A549 (cell line): ENCODE results near the gene HAPLN2.

Source experiments
- BHLHE40 ChIP-seq: IDR thresholded peaks from 2 replicates; pipeline ENCODE4 v1.6.1; 2012; ENCODE audit warnings: low read depth, low read length, inconsistent platforms
- CEBPB ChIP-seq, 2 experiments: fragments of >200 bp in 1 of 2; sonication (Bioruptor Twin) in 1 of 2; formaldehyde crosslinking in 1 of 2; IDR thresholded peaks; 2 replicates each; pipeline ENCODE4 v1.6.1; 2012 to 2016
- CHD2 ChIP-seq: fragments of 150-350 bp; IDR thresholded peaks from 2 replicates; pipeline ENCODE4 v1.6.1; 2014; ENCODE audit warnings: low read length; ENCODE audit not compliant: partially characterized antibody
- CHD4 ChIP-seq: fragments of 200-600 bp; sonication (generic); IDR thresholded peaks from 2 replicates; pipeline ENCODE4 v1.6.1; 2016; ENCODE audit warnings: antibody characterized with exemption, mild to moderate bottlenecking, borderline replicate concordance
- EP300 ChIP-seq, 2 experiments: fragments of >200 bp; sonication (Bioruptor Twin); formaldehyde crosslinking; IDR thresholded peaks; 2 replicates in 1 of 2; 3 replicates in 1 of 2; pipeline ENCODE4 v1.6.1; 2016 to 2017
- MYC ChIP-seq: IDR thresholded peaks from 2 replicates; pipeline ENCODE4 v1.6.1; 2012; ENCODE audit warnings: mild to moderate bottlenecking, inconsistent platforms, low read length, improper control_type of control experiment, borderline replicate concordance
- POLR2A ChIP-seq: IDR thresholded peaks from 2 replicates; pipeline ENCODE4 v1.6.1; 2012; ENCODE audit warnings: mild to moderate bottlenecking, low read length
- RAD21 ChIP-seq, 2 experiments: fragments of >200 bp in 1 of 2; sonication (Bioruptor Twin) in 1 of 2; formaldehyde crosslinking in 1 of 2; IDR thresholded peaks in 1 of 2; conservative IDR thresholded peaks in 1 of 2; 2 replicates in 1 of 2; 3 replicates in 1 of 2; pipeline ENCODE4 v1.6.1; 2012 to 2018; ENCODE audit warnings: inconsistent platforms in 1 of 2
- RFX5 ChIP-seq: fragments of 450-650 bp; IDR thresholded peaks from 2 replicates; pipeline ENCODE4 v1.7.1; 2014; ENCODE audit warnings: antibody characterized with exemption, mild to moderate bottlenecking, moderate library complexity
- SMC3 ChIP-seq: fragments of >200 bp; sonication (Bioruptor Twin); formaldehyde crosslinking; IDR thresholded peaks from 3 replicates; pipeline ENCODE4 v1.6.1; 2018; ENCODE audit warnings: inconsistent platforms
- TF ChIP-seq, protein P1 (sequence below): fragments of >200 bp; sonication (Bioruptor Twin); formaldehyde crosslinking; IDR thresholded peaks from 3 replicates; pipeline ENCODE4 v1.5.1; 2016
- TF ChIP-seq, protein P2 (sequence below): IDR thresholded peaks from 2 replicates; pipeline ENCODE4 v1.6.1; 2012
- TF ChIP-seq, protein P3 (sequence below): fragments of 450-650 bp; IDR thresholded peaks from 2 replicates; pipeline ENCODE4 v1.6.1; 2014; ENCODE audit warnings: antibody characterized with exemption
- TF ChIP-seq, protein P4 (sequence below): fragments of 250-450 bp; sonication (Bioruptor Pico); IDR thresholded peaks from 2 replicates; pipeline ENCODE4 v1.5.0; 2021; ENCODE audit warnings: mild to moderate bottlenecking, moderate library complexity, borderline replicate concordance

DNA sequence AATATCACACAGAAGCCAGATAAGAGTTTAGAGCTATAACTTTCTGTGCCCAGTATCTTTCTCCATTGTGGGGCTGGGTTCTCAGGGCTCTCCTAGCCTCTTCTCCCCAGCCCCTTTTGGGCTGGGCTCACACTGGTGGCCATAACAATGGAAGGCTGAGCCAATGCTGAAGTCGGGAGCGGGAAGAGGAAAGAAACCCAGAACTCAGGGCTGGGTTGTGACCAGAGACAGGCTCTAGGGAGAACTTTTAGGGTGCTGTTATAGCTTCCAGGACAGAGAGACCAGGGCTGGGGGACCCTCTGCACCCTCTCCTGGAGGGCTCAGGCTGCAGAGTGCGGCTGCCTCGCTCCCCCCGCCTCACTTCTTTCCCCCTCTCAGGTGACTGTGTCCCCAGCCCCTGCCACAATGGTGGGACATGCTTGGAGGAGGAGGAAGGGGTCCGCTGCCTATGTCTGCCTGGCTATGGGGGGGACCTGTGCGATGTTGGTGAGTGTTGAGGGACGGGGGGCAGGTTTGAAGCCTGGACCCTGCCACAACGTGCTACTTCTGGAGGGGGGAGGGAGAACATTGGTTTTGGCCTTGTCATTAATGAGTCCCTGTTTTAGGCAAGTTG lies 36.8 kb downstream of the HAPLN2 start:
- TF ChIP-seq, protein P1, sequence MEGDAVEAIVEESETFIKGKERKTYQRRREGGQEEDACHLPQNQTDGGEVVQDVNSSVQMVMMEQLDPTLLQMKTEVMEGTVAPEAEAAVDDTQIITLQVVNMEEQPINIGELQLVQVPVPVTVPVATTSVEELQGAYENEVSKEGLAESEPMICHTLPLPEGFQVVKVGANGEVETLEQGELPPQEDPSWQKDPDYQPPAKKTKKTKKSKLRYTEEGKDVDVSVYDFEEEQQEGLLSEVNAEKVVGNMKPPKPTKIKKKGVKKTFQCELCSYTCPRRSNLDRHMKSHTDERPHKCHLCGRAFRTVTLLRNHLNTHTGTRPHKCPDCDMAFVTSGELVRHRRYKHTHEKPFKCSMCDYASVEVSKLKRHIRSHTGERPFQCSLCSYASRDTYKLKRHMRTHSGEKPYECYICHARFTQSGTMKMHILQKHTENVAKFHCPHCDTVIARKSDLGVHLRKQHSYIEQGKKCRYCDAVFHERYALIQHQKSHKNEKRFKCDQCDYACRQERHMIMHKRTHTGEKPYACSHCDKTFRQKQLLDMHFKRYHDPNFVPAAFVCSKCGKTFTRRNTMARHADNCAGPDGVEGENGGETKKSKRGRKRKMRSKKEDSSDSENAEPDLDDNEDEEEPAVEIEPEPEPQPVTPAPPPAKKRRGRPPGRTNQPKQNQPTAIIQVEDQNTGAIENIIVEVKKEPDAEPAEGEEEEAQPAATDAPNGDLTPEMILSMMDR = no peak
- no peak for TF ChIP-seq EP300 (IDR thresholded peaks at IDR 0.05)
- TF ChIP-seq SMC3 = no peak
- no peak for TF ChIP-seq CEBPB (IDR thresholded peaks at IDR 0.05)
- no peak for TF ChIP-seq BHLHE40
- TF ChIP-seq RFX5 = no peak
- no peak for TF ChIP-seq POLR2A
- TF ChIP-seq, protein P2, sequence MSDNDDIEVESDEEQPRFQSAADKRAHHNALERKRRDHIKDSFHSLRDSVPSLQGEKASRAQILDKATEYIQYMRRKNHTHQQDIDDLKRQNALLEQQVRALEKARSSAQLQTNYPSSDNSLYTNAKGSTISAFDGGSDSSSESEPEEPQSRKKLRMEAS = no peak
- TF ChIP-seq CHD2 = no peak
- no peak for TF ChIP-seq CHD4
- no peak for TF ChIP-seq MYC
- no peak for TF ChIP-seq RAD21 (conservative IDR thresholded peaks at IDR 0.05 in 1 of 2, IDR thresholded peaks at IDR 0.05 in 1 of 2)
- TF ChIP-seq, protein P3, sequence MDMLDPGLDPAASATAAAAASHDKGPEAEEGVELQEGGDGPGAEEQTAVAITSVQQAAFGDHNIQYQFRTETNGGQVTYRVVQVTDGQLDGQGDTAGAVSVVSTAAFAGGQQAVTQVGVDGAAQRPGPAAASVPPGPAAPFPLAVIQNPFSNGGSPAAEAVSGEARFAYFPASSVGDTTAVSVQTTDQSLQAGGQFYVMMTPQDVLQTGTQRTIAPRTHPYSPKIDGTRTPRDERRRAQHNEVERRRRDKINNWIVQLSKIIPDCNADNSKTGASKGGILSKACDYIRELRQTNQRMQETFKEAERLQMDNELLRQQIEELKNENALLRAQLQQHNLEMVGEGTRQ = no peak
- TF ChIP-seq, protein P4, sequence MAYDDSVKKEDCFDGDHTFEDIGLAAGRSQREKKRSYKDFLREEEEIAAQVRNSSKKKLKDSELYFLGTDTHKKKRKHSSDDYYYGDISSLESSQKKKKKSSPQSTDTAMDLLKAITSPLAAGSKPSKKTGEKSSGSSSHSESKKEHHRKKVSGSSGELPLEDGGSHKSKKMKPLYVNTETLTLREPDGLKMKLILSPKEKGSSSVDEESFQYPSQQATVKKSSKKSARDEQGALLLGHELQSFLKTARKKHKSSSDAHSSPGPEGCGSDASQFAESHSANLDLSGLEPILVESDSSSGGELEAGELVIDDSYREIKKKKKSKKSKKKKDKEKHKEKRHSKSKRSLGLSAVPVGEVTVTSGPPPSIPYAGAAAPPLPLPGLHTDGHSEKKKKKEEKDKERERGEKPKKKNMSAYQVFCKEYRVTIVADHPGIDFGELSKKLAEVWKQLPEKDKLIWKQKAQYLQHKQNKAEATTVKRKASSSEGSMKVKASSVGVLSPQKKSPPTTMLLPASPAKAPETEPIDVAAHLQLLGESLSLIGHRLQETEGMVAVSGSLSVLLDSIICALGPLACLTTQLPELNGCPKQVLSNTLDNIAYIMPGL (CRISPR knock-in tag) = no peak
